ENCODE data around the gene KCNJ2.

KCNJ2 gene

DNA sequence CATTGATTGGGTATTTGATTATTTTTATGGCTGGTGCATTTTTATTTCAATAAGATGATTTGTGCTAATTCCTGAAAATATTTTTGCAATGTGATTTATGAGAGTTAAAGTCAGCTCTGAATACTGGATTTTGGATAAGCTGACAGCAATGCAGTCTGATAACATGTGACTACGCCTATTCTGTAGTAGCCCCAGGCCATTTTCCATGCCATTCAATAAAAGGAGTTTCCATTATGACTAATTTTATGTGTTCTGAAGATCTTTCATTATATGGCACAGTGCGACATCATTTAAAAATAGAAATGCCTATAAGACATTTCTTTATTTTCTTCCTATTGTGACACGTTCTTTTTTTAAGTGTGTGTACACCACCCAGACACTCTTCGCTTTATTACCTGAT, 46.3 kb downstream of the KCNJ2 start:
- no peaks in the 10 kb centered on the region for H4K20me1 ChIP-seq (ENCODE audit: insufficient read depth, low read length, poor library complexity, severe bottlenecking)
- no peaks in the 10 kb centered on the region for H3K9me2 ChIP-seq (replicated peaks; ENCODE audit: low read depth, low read length)
- H3K4me1 ChIP-seq (ENCODE audit: insufficient read depth, low read length, poor library complexity, severe bottlenecking) = no peaks in the 10 kb centered on the region
- H3K9ac ChIP-seq (ENCODE audit: low read depth, low read length, poor library complexity, severe bottlenecking) = no peak overlapping the region
- H3K36me3 ChIP-seq (ENCODE audit: insufficient read depth, low read length) = no peaks in the 10 kb centered on the region
- no peaks in the 10 kb centered on the region for H3F3A ChIP-seq (ENCODE audit: low read depth)
- H3K4me3 ChIP-seq (ENCODE audit: low read length, poor library complexity, severe bottlenecking) = no peak overlapping the region
- H3K4me2 ChIP-seq (ENCODE audit: low read depth, low read length, poor library complexity, severe bottlenecking) = no peak overlapping the region
- H3K9me3 ChIP-seq (ENCODE audit: insufficient read depth, low read depth, low read length) = no peaks in the 10 kb centered on the region
- no peak overlapping the region for H2AFZ ChIP-seq (ENCODE audit: low read length)
- no peaks in the 10 kb centered on the region for H3K27me3 ChIP-seq (ENCODE audit: insufficient read depth, low read length, poor library complexity, severe bottlenecking)
- H3K79me2 ChIP-seq (ENCODE audit: insufficient read depth, low read length) = no peaks in the 10 kb centered on the region
- no peak for TF ChIP-seq EZH2phosphoT487 (IDR thresholded peaks at IDR 0.05; ENCODE audit: borderline replicate concordance)
- TF ChIP-seq, protein P1, sequence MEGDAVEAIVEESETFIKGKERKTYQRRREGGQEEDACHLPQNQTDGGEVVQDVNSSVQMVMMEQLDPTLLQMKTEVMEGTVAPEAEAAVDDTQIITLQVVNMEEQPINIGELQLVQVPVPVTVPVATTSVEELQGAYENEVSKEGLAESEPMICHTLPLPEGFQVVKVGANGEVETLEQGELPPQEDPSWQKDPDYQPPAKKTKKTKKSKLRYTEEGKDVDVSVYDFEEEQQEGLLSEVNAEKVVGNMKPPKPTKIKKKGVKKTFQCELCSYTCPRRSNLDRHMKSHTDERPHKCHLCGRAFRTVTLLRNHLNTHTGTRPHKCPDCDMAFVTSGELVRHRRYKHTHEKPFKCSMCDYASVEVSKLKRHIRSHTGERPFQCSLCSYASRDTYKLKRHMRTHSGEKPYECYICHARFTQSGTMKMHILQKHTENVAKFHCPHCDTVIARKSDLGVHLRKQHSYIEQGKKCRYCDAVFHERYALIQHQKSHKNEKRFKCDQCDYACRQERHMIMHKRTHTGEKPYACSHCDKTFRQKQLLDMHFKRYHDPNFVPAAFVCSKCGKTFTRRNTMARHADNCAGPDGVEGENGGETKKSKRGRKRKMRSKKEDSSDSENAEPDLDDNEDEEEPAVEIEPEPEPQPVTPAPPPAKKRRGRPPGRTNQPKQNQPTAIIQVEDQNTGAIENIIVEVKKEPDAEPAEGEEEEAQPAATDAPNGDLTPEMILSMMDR (conservative IDR thresholded peaks at IDR 0.05; ENCODE audit: low read length) = no peak

DNA sequence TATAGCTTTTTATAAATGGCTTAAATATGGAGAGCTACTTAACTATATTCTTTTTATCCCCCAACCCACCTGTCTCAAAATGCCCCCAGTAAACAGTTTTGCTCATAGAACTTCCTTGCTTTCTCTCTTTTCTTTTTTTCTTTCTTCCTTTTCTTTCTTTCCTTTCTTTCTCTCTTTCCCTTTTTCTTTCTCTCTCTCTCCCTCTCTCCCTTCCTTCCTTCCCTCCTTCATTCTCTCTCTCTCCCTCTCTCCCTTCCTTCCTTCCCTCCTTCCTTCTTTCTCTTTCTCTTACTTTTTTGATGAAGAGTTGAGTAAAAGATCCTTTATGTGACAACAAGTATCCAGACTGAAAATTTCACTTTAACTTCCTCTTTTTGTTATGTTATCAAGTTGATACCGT, 48.2 kb downstream of the KCNJ2 start:
- Histone ChIP-seq H3K4me1 (ENCODE audit: insufficient read depth, low read length, poor library complexity, severe bottlenecking) (no peaks in the 10 kb centered on the region), H3K9me2 (replicated peaks; ENCODE audit: low read depth, low read length) (no peaks in the 10 kb centered on the region), H3K4me2 (ENCODE audit: low read depth, low read length, poor library complexity, severe bottlenecking) (no peak overlapping the region), H3K36me3 (ENCODE audit: insufficient read depth, low read length) (no peaks in the 10 kb centered on the region), H3K27me3 (ENCODE audit: insufficient read depth, low read length, poor library complexity, severe bottlenecking) (no peaks in the 10 kb centered on the region), H3K4me3 (ENCODE audit: low read length, poor library complexity, severe bottlenecking) (no peak overlapping the region), H3K9me3 (ENCODE audit: insufficient read depth, low read depth, low read length) (no peaks in the 10 kb centered on the region), H3F3A (ENCODE audit: low read depth) (no peaks in the 10 kb centered on the region), H3K79me2 (ENCODE audit: insufficient read depth, low read length) (no peaks in the 10 kb centered on the region), H4K20me1 (ENCODE audit: insufficient read depth, low read length, poor library complexity, severe bottlenecking) (no peaks in the 10 kb centered on the region), H3K9ac (ENCODE audit: low read depth, low read length, poor library complexity, severe bottlenecking) (no peak overlapping the region), H2AFZ (ENCODE audit: low read length) (no peak overlapping the region)
- no peak for TF ChIP-seq EZH2phosphoT487 (IDR thresholded peaks at IDR 0.05; ENCODE audit: borderline replicate concordance)
- TF ChIP-seq, protein P1 (conservative IDR thresholded peaks at IDR 0.05; ENCODE audit: low read length) = no peak

DNA sequence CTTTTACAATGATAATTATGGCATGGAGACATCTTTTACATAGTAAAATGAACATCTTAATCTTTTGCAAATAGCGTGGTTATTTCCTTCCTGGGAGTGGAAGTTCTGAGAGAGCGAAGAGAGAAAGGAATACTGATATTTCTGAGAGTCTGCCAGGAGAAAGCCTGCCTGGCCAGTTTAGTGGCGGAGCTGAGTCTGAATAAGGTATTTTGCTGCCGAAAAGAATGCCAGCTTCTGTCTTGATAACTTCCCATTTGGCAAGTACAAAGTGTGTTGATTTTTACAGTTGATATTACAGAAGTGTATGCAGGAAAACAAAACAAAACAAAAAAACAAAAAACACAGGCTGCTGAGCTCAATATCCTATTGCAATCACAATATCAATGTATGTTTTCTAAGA, 55.9 kb downstream of the KCNJ2 start:
- Histone ChIP-seq H3K9me3 (ENCODE audit: insufficient read depth, low read depth, low read length) (no peaks in the 10 kb centered on the region), H4K20me1 (ENCODE audit: insufficient read depth, low read length, poor library complexity, severe bottlenecking) (no peaks in the 10 kb centered on the region), H3K9me2 (replicated peaks; ENCODE audit: low read depth, low read length) (no peaks in the 10 kb centered on the region), H3K4me3 (ENCODE audit: low read length, poor library complexity, severe bottlenecking) (no peak overlapping the region), H3K9ac (ENCODE audit: low read depth, low read length, poor library complexity, severe bottlenecking) (no peak overlapping the region), H3K4me1 (ENCODE audit: insufficient read depth, low read length, poor library complexity, severe bottlenecking) (no peaks in the 10 kb centered on the region), H3F3A (ENCODE audit: low read depth) (no peaks in the 10 kb centered on the region), H3K27me3 (ENCODE audit: insufficient read depth, low read length, poor library complexity, severe bottlenecking) (no peaks in the 10 kb centered on the region), H2AFZ (ENCODE audit: low read length) (no peak overlapping the region), H3K4me2 (ENCODE audit: low read depth, low read length, poor library complexity, severe bottlenecking) (no peak overlapping the region), H3K36me3 (ENCODE audit: insufficient read depth, low read length) (no peaks in the 10 kb centered on the region), H3K79me2 (ENCODE audit: insufficient read depth, low read length) (no peaks in the 10 kb centered on the region)
- TF ChIP-seq, protein P1 (conservative IDR thresholded peaks at IDR 0.05; ENCODE audit: low read length) = no peak
- no peak for TF ChIP-seq EZH2phosphoT487 (IDR thresholded peaks at IDR 0.05; ENCODE audit: borderline replicate concordance)
